NCI-H2171 (cell line): Measurements from ENCODE around the gene NCOA7.
"Not testable (repeated sequence)": the region's sequence is repeated elsewhere in the genome, so short reads cannot be mapped to it uniquely, and the experiment has no call there.

Source experiments
- DNase-seq: peaks from one replicate; lab custom pipeline; 2025; lab: John Stamatoyannopoulos, UW

NCOA7 gene

GRCh38 chr6:125947615-125948014 is 156.9 kb downstream of the NCOA7 start:
- no peak for DNase-seq

DNA sequence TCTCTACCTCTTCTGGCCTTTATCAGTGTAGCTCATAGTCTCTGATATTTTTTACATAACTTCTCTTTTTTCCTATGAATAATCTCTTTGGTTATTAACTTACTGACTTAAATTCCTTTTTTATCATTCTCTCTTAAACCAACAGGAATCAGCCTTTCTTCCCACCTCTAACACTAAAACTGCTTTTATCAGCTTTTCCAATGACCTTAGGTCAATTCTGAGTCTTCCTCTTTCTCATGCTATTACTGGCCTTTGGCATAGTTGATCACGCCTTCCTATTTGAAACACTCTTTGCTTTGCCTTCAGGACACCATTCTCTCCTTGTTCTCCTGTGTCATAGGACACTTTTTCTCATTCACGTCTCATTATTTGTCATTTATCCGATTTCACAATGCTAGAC is 157.7 kb downstream of the NCOA7 start:
- no peak for DNase-seq

DNA sequence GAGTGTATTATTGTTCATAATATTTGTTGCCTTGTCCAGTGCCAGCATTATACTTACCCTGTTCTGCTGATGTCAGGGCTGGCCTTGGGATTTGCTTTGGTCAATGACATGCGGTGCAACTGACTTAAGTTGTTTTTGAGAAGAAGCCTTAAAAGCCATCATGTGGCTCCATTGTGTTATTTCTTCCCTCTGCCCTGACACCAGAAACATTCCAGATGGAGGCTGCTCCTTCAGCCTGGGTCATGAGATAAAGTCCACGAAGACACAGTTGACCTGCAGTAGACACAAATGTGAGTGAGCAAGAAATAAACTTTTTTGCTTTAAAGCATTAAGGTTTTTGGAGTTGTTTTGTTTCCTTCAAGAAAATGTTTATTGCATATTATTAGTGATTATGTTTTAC is 158.3 kb downstream of the NCOA7 start:
- DNase-seq = no peak

- DNase-seq = no peak
Observed at GRCh38 chr6:125950293-125950692, 159.5 kb downstream of the NCOA7 start.

DNA sequence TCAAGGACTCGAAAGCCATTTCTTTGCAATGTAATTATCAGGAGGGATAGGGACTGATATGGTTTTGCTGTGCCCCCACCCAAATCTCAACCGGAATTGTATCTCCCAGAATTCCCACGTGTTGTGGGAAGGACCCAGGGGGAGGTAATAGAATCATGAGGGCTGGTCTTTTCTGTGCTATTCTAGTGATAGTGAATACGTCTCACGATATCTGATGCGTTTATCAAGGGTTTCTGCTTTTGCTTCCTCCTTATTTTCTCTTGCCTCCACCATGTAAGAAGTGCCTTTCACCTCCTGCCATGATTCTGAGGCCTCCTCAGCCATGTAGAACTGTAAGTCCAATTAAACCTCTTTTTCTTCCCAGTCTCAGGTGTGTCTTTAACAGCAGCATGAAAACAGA is 160.0 kb downstream of the NCOA7 start:
- DNase-seq = not testable (repeated sequence)

DNA sequence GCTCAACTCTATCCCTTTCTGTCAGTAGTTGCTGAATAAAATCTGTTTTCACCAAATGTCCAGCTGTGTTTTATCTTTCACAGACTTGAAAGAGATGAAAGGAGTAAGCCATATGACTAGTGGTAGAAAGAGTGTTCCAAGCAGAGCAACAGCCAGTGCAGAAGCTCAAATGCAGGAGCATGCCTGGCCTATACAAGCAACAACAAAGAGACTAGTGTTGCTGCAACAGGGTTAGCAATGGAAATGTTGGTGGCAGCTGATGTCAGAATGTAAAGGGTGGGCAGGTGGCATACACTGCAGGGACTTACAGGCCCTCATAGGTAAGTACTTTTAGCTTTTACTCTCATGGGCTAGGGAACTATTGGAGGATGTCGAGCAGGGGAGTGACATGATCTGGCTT is 160.6 kb downstream of the NCOA7 start:
- DNase-seq = no peak

DNA sequence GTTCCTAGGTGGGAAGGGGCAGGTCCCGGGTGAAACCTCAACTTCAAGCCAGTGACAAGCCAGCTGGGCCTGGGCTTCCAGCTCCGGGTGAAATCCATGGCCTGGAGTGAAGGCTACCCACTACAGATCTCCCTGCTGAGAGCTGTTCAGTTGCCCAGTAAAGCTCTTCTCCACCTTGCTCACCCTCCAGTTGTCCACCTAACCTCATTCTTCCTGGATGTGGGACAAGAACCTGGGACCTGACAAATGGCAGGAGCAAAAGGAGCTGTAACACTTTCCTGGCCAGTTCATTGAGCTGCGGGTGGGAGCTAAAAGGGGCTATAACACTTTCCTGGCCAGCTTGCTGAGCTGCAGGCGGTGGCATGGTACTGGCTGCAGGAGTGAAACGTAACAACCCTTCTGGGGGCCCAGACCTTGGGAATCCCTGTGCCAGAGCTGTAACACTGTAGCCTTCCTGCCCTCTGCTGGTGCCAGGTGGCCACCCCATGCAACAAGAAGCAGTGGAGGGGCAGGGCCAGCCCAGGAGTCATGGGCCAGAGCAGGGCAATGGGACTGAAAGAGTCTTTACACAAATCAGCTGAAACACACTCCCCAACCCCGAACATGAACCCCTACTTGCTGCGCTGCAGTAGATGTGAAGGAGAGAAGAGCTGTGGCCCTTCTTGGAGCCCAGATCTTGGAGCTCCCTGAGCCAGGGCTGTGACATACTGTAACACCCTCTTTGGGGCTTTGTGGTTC is 162.2 kb downstream of the NCOA7 start:
- no peak for DNase-seq

DNA sequence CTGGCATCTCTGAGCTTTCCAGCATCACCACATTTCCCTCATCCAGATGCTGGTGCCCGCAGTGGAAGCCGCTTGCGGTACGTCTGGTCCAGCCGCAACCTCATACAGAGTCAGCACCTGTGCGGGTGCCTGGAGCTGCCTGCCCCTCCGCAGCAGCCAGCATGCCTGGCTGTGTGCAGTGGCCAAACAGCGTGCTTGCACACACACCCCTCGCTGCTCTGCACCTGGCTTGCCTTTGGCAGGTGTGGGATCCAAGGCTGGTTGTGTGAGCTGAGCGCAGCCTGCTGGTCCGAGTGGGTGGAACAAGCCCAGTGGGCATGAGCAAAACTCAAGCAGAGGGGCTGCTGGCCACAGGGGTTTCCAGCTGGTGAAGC is 162.7 kb downstream of the NCOA7 start:
- peak; percentile 60 for DNase-seq

DNA sequence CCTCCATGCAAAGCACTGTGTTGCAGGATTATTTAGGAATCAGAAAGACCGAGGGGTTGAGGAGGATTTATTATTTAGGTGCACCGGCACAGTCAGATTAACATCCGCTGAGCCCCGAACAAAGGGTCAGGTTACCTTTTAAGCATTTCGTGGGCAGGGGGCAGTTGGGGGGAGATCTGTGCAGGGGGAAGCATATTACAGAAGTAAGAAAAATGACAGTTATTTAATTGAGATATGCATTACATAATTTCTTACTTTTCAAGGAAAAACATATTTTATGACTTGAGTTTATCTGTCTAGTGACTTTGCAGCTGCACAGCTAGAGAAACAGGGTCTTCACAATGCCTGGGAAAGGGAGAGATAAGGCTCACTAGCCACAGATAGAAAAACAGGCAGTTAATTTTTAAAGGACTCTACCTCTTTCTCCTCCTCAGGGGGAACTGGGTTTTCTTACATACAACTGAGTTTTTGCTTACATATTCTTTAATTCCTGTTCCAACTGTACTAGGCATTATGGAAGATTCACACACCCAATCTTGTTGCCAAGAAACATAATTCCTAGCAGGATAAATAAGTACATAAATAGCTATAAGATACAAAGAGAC is 164.1 kb downstream of the NCOA7 start:
- no peak for DNase-seq

GRCh38 chr6:125955973-125956372 is 165.2 kb downstream of the NCOA7 start:
- DNase-seq = no peak

DNA sequence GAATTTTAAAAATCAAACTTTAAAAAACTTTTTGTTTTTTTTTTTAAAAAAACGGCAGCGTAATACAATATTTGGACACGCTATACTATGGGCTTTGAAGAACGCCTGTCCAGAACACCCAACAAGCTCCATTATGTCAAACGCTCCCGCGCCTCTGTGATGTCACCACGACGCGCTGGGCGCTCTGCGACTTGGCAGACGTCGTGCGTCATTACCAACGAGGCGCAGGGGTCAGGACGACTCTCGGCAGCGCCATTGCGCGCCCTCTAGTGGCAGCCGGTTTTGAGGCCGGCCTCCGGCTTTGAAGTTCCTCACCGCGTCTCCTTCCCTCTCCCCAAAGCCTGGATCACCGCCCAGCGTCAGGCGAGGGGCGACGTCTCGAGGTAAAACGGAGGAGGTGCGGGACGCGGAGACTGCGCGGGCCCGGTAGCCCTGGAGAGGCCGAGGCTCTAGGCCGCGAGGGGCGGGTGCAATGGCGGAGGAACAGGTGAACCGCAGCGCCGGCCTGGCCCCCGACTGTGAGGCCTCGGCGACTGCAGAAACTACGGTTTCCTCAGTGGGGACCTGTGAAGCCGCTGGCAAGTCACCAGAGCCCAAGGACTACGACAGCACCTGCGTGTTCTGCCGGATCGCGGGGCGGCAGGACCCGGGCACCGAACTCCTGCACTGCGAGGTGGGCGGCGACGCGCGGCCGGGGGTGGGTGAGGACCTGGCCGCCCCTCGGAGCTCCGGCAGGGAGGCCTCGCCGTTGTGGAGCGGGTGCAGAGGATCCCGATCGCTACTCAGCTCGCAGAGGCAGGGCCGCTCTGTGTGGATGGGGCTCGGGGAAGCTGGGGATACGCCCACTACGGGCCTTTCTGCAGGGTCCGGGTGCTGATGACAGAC is 166.0 kb downstream of the NCOA7 start, which contains the start of gene HINT3:
TSS of gene HINT3 (plus strand) at position 265 of the 885 bp plus-strand sequence. CDS start at position 473, 208 bp downstream.
- DNase-seq = peak; percentile 98

DNA sequence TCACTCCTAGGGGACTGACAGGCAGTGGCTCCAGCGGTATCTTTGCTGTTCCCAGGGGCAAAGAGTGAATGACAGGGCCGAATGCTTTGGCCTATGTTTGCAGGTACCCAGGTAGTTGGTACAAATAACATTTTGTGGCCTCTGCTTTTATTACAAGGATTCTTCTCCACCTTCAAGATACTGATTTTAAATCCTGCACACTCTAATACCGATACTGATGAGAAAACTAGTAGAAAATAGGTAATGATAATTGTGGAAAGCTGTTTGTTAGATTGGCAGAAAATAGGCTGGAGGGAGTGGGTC is 166.6 kb downstream of the NCOA7 start:
- DNase-seq = no peak

DNA sequence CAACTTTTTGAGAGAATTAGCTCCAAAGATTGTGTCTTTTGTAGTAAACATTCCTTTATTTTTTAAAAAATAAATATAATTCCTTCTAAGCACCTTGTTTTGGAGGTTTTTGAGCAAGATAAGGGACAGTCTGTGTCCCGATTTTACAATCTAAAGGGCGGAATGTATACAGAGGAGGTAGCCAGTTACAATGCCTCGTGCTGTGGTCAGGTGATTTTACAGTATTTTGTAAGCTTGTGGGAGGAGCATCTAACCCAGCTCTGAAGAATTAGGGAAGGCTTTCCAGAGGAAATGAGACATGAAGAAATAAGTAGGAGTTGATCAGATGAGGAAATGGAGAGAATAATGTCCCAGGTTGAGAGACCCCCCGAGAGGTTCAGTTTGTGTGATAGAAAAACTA is 167.1 kb downstream of the NCOA7 start:
- no peak for DNase-seq

- DNase-seq = no peak
Observed at GRCh38 chr6:125959041-125959440, 168.3 kb downstream of the NCOA7 start.

GRCh38 chr6:125961117-125961516 is 170.4 kb downstream of the NCOA7 start:
- DNase-seq = no peak

DNA sequence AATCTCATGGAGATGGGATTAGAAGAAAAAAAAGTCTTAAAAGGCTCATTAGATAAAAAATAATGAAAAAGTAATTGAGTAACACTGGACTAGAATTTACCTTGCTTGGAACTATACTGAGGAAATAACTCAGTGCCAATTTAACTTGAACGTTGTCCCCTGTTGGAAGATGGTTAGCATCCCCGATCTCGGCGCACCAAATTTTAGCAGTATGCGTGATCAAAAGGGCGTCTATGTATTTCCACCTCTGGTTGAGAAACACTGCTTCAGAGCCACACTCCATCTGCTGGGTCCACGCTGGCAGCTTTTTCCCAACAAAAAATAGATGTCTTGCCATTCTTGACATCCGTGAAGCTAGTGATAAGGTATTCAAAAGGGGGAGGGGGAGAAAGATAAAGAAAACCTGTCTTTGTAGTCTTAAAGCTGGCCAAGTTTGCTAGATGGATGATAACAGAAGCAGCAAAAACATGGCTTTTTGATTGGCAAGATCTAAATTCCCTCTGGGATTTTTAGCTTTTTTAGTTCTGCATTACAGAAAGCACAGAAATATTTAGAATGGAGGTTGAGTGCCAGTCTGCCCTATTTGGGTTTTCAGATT is 172.2 kb downstream of the NCOA7 start:
- DNase-seq = no peak

DNA sequence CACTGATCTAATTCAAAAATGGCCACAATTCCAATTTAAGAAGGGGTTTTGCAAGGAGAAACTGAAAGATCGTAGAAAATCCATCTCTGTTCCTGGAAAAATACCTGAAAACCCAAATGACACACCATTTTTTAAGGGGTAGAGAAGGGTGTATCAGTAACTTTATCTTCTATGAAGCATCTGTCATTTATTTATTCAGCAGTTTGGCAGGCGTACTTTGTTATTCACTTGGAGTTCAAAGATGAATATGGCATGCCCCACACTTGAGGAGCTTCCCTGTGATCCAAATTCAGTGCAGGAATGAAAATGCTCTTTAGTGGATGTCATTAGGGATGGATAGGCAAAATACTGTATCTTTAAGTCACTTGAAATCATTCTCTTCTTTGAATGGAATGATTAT is 173.1 kb downstream of the NCOA7 start:
- peak; percentile 22 for DNase-seq

DNA sequence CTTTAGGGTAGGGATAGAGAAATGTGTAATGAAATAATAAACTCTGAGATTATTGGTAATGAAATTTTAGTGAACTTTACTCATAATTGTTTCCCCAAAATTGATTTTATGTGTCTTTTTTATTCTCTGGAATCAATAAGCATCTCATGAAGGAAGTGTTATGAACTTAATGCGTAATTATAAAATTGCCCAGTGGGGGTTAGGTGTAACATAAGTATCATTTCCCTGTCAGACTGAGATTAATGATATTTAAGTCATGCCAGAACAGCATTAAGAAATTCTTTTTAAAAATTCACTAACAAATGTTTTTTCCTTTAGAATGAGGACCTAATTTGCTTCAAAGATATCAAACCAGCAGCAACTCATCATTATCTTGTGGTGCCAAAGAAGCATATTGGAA is 175.8 kb downstream of the NCOA7 start:
- no peak for DNase-seq

DNA sequence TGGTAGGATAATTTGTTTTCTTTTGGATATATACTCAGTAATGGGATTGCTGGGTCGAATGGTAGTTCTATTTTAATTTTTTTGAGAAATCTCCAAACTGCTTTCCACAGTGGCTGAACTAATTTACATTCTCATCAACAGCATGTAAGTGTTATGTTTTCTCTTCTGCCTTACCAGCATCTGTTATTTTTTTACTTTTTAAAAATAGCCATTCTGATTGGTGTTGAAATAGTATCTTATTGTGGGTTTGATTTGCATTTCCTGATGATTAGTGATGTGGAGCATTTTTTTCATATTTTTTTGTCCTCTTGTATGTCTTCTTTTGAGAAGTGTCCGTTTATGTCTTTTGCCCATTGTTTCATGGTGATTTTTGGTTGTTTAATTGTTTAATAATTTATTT is 177.7 kb downstream of the NCOA7 start:
- no peak for DNase-seq

- DNase-seq = no peak
Observed at GRCh38 chr6:125970760-125971159, 180.0 kb downstream of the NCOA7 start.

DNA sequence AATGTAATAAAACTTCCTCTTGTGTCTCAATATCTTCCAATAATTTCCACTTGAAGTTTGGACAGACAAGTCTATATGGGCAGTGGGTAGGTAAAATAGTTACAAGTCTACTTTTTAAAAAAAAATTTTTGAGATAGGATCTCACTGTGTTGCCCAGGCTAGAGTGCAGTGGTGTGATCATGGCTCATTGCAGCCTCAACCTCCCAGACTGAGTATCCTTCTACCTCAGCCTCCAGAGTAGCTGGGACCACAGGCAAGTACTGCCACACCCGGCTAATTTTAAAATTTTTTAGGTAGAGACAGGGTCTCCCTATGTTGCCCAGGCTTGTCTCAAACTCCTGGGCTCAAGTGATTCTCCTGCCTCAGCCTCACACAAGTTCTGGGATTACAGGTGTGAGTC is 181.7 kb downstream of the NCOA7 start:
- DNase-seq = not testable (repeated sequence)

GRCh38 chr6:125974214-125974866 is 183.6 kb downstream of the NCOA7 start:
- DNase-seq = peak; percentile 45
